GM18951 (cell line): ENCODE measurements around the gene ADAMTSL4.

Source experiments
- POLR2A ChIP-seq: IDR thresholded peaks from 4 replicates; pipeline ENCODE4 v1.6.1; 2011; ENCODE audit warnings: mild to moderate bottlenecking; ENCODE audit not compliant: insufficient read length, insufficient read depth; ENCODE audit errors: extremely low read depth
- in situ Hi-C: fragments of 300-500 bp; cut with MboI; formaldehyde crosslinking; loops from one replicate; pipeline ENCODE4 v1.12.0; 2022; ENCODE audit warnings: low sequenced_read_pairs, mixed read lengths, inconsistent platforms; ENCODE audit not compliant: unreplicated experiment

The ADAMTSL4 gene

DNA sequence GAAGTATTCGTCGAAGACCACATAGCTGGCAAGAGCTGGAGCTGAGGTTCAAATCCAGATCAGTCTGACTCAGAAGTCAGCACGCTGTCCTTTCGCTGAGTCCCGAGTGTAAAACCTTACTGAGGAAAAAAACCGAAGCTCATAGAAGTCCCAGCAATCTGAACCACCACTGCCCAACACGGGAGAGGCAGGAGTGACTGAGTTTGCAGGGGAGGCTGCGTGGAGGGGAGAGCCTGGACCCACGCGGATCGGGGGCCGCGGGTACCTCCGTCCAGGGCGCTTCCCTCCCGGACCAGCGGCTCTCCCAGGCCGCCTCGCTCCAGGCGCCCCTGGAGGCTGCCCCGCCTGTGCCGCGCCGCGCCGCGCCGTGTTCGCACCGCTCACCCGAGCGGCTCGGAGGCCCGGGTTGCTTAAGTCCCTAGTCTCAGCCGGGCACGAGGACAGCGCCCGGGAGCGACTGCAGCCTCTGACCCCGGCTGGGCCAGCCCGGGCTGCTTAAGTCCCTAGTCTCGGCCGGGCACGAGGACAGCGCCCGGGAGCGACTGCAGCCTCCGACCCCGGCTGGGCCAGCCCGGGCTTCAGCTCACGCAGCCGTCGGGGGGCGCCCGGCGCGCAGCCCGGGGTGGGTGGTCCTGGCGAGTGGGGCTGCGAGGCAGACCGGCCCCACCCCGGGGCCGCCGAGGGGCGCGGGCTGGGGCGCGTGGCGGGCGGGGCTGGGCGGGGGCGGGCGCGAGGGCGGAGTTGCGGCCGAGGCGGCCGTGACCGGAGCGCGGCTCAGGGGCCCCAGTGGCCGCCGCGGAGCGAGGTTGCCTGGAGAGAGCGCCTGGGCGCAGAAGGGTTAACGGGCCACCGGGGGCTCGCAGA, at the start of gene ADAMTSL4:
TSS of gene ADAMTSL4 (plus strand) at position 777 of the 864 bp plus-strand sequence. CDS start 2,881 bp downstream, outside the sequence.
- in situ Hi-C loops = no loop called here
- TF ChIP-seq POLR2A = no peak

DNA sequence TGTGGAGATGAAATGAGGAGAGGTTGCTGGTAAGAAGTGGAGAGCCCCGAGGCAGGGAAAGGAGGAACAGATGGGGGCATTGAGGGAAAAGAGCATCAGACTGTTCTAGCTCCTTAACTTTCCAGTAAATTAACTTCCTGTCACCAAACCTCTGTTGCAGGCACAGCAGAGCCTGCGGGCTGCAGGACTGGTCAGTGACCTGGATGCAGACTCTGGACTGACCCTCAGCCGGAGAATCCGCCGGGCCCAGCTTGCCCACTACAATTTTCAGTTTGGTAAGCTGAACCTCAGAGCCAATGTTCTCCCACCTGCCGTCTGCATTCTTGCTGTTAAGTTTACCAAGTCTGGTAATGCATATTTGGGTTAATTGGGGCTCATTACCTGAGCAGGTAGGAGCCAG, 43.8 kb upstream of the ADAMTSL4 start:
- in situ Hi-C loops = no loop called here
- TF ChIP-seq POLR2A = no peak

DNA sequence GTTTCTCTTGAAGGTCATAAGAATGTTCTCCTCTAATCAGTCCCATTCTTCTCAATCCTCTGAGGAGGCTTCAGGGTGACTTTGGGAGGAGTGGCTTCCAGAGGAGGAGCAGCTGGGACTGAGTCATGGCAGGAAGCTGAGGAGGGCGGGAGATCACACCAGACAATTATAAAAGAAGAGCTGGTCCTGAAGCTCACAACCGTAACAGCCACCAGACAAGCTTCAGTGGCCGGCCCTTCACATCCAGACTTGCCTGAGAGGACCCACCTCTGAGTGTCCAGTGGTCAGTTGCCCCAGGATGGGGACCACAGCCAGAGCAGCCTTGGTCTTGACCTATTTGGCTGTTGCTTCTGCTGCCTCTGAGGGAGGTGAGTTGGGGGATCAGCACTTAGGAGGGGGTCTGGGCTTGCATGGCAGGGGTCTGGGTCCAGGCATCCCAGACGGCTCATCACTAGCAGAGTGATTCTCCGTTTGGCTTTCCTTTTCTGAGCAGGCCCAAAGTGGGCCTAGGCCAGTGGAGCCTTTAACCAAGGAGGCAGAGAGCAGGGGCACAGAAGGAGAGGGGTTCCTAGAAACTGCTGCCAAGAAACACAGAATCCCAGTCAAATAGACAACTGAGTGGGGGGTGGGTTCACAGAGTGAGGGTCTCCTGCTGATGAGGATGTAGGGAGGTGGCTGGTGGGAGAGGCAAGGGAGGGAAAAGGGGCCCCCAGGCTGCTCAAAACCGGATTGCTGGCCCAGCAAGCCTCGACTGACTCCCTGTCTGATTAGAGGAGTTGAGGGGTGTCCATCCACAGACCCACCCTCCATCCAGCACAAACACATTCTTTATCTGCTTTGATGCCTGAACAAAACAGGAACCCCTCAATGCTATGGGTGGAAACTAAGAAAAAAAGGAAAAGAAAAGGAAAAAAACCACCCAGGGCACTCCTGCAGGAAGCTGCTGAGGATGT, 41.0 kb upstream of the ADAMTSL4 start, which contains the start of gene ECM1:
TSS of gene ECM1 (plus strand) at position 198 of the 953 bp plus-strand sequence. CDS start at position 299, 101 bp downstream.
- in situ Hi-C loops = no loop called here
- TF ChIP-seq POLR2A = no peak

DNA sequence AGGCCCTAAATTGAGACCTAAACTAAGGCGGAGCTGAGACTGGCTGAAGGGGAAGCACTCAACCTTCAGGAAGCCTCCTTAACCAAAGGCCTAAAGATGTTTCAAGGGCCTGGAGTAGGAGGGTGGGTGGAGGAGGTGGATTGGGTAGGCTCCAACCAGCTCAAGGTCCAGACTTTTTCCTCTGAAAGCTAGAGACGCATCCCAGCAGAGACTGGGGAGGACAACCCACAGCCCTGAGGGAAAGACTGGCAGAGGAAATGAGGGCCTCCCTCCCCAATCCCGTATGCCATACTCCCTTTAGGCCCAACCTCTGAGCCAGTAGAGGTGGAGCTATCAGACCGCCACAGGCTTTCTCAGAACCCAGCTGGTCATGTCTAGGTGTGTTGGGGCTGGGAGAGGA, 40.2 kb upstream of the ADAMTSL4 start:
- no peak for TF ChIP-seq POLR2A
- in situ Hi-C loops = no loop called here

DNA sequence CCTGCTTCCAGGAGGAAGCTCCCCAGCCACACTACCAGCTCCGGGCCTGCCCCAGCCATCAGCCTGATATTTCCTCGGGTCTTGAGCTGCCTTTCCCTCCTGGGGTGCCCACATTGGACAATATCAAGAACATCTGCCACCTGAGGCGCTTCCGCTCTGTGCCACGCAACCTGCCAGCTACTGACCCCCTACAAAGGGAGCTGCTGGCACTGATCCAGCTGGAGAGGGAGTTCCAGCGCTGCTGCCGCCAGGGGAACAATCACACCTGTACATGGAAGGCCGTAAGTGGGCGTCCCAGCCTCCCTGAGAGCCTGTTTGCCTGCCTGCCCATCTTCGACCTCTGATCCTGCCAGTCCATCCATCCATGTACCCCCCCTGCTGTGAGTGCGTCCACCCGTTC, 37.7 kb upstream of the ADAMTSL4 start:
- in situ Hi-C loops = no loop called here
- no peak for TF ChIP-seq POLR2A

DNA sequence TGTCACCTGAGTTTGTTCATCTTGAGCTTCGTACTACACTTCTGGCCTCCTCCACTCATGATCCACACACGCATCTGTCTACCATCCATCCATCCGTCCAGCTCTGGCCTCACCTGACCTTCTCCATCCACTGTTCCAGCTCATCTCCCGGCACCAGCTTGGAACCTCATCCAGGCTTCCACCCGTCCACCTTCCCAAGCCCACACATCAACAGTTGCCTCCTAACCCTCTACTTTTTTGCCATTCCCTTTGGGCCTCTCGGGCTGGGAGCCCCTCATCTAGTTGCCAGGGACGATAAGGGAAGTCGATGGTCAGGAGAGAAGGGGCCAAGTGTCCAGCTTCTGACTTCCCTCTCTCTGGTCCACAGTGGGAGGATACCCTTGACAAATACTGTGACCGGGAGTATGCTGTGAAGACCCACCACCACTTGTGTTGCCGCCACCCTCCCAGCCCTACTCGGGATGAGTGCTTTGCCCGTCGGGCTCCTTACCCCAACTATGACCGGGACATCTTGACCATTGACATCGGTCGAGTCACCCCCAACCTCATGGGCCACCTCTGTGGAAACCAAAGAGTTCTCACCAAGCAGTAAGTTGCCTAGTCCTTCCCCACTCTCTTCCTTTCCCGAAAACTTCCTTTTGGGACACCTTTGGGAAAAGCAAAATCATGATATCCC, 37.1 kb upstream of the ADAMTSL4 start:
- in situ Hi-C loops = no loop called here

DNA sequence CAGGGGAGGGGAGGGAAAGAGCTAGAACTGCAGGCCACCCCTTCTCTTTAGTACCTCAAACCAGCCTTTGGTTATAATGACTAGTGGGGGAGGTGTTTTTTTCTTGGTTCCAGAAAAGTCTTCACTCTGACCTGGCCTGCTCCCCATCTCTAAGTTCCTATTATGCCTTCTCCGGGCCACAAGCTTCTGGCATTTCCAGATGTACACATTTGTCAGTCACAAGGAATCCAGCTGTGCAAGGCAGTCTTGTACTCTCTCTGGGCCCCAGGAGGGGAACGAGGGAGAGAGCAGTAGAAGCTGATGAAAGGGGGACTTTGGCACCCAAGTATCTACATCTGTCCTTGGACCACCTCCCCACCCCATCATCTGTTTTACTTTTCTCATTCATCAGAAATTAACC, 36.4 kb upstream of the ADAMTSL4 start:
- in situ Hi-C loops = no loop called here
- TF ChIP-seq POLR2A = no peak

More for the DNA sequence above, 37.1 kb upstream of the ADAMTSL4 start:
- TF ChIP-seq POLR2A = no peak

DNA sequence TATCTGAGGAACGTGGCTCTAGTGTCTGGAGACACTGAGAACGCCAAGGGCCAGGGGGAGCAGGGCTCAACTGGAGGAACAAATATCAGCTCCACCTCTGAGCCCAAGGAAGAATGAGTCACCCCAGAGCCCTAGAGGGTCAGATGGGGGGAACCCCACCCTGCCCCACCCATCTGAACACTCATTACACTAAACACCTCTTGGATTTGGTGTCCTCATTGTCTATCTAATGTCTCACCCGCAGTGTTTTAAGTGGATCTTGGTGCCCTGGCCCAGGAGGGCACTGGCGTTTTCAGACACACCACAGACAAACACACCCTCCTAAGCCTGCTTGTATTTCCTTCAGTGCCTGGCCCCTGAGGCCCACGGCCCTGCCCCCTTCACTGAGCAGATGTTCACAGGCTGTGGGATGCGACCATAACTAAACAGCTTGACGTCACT, 35.8 kb upstream of the ADAMTSL4 start:
- TF ChIP-seq POLR2A = no peak
- in situ Hi-C loops = no loop called here

DNA sequence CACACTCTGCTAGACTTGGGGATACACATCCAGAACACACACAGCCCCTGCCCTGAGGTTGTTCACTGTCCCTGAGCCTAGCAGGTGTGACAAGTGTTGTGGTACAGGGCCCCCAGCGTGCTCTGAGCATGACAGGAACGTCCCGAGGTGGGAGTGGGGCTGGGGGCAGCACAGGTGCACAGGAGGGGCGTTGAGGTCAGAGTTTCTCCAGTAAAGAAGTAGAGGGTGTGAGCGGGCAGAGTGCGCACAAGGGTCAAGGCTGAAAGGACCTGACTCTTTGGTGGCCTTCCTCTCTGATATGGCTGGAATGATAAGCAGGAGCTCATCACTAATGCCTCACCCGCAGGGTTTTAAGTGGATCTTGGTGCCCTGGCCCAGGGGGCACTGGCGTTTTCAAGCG, 34.9 kb upstream of the ADAMTSL4 start:
- in situ Hi-C loops = no loop called here

DNA sequence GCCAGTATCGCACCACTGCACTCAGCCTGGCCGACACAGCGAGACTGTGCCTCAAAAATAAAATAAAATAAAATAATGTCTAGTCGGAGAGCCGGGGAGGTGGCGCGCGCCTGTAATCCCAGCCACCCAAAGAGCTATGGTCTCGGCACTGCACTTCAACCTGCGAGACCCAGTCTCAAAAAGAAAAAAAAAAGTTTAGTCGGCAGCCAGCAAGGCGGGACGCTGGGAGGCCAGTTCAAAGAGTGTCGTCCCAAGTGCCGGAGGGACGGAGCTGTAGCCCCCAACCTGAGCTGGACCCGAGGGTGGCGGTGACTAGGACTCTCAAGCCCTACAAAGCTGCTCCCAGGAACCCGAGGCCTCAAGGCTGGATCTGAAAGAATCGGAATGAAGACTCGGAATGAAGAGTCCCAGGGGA, 34.3 kb upstream of the ADAMTSL4 start:
- TF ChIP-seq POLR2A = no peak
- in situ Hi-C loops = no loop called here

More for the DNA sequence above, 34.9 kb upstream of the ADAMTSL4 start:
- TF ChIP-seq POLR2A = no peak

DNA sequence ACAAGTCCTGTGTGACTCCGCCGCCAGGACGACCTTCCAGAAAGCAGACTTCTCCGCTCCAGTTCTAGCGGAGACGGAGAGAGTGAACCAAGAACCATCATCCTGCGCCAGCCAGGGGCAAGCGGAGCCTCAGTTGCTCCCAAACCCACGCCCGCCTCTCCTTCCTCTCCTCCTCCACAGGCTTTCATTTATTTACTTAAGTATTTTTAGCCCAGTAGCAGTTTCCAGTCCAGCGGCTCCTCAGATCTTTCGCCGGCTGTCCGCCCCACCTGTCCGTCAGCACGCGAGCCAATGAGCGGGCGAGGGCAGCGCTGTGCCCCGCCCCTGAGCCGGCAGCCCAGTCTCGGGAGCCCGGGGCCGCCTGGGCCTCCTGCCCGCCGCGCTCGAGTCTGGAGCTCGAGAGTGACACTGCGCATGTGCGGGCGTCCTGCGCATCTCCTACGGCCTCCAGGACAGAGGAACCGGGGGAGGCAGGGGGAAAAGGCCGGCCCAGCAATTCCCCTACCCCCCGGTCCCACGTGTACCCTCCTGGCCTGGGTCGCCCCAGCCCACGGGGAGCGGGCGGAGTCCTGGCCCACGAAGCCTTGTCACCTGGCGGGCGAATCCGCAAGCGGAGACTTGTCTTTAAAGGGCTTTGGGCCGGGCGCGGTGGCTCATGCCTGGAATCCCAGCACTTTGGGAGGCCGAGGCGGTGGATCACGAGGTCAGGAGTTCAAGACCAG, 33.7 kb upstream of the ADAMTSL4 start, which contains the start of gene FALEC:
TSS of gene FALEC (plus strand) at position 425 of the 722 bp plus-strand sequence.
- TF ChIP-seq POLR2A = peak; percentile 66
- in situ Hi-C loops = no loop called here

DNA sequence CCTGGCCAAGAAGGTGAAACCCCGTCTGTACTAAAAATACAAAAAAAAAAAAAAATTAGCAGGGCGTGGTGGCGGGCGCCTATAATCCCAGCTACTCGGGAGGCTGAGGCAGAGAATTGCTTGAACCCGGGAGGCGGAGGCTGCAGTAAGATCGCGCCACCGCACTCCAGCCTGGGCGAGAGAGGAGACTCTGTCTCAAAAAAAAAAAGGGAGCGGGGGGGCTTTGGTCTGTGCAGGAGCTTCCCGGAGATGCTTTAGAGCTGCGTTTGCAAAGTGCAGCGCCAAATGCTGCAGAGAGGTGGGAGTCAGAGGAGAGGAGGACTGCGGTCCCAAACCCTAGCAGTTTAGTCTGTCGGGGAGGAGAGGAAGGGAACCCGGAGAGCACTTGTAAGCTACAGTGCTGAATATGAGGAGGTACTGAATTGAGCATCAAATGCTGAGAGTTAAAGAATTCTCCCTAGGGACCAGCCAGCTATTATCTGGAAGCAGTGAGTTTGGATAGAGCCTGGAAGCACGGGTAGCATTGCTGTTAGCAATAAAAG, 33.1 kb upstream of the ADAMTSL4 start:
- in situ Hi-C loops = no loop called here
- no peak for TF ChIP-seq POLR2A

DNA sequence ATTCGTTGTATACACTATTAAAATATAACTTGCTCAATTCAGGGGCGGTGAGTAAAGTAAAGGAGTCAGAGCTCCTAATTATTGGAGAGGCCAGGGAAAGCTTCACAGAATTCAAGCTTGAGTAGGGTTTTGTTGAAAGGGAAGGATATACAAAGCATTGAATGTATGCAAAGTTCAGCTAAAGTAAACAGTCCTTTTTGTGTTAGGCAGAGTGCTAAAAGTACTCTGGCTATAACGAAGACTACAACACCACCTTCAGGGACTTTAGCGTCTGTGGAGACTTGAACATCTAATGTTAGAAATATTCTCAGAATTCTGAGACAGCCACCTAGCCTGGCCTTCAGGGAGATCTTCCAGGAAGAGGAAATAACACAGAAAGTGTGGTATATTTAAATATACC, 32.6 kb upstream of the ADAMTSL4 start:
- TF ChIP-seq POLR2A = no peak
- in situ Hi-C loops = no loop called here
